ENCODE results near the gene PCDHB12.
"Not testable (repeated sequence)": the region's sequence is repeated elsewhere in the genome, so short reads cannot be mapped to it uniquely, and the experiment has no call there.

The PCDHB12 gene

DNA sequence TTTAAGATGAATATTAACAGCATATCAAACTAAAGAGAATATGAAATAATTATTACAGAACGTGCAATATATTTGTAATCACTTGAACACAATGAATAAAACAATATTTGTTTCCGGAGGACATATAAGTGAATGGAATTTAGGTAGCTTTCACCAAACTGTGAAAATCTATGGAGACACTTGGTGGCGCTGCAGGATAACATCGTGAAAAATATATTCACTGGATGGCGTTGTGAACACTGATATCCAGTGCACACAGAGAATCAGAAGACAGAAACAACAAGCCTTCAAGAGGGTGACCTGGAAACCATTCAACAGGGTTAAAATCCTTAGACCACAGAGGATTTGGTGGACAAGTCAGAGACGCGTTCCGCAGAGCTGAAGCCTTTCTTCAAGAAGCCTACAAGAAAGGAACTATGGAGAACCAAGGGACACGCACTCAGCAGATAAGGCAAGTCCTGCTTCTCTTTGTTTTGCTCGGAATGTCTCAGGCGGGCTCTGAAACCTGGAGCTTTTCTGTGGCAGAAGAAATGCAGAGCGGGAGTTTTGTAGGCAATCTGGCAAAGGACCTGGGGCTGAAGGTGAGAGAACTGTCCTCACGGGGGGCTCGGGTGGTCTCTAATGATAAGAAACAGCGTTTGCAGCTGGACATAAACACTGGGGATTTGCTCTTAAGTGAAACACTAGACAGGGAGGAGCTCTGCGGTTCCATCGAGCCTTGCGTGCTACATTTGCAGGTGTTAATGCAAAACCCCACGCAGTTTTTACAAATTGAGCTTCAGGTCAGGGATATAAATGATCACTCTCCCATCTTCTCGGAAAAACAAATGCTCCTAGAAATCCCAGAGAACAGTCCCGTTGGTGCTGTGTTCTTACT lies 8.9 kb upstream of the PCDHB12 start, which contains the start of gene PCDHB11:
TSS of gene PCDHB11 (plus strand) at position 269 of the 877 bp plus-strand sequence. CDS start at position 417, 148 bp downstream.
- Histone ChIP-seq H2AFZ (ENCODE audit: low read length) (0 out of 2 replicates have a peak within 1 kb of the TSS, but pooled peaks have one; percentile 36), H3F3A (ENCODE audit: insufficient read depth, low read length) (no peaks in the 10 kb centered on the region), H3K27me3 (replicated peaks; ENCODE audit: insufficient read depth, low read length) (no peaks in the 10 kb centered on the region), H3K36me3 (replicated peaks; ENCODE audit: insufficient read depth, low read length) (no peaks in the 10 kb centered on the region), H3K4me1 (ENCODE audit: low read length) (no peaks in the 10 kb centered on the region), H3K4me3 (ENCODE audit: low read length) (peak within 1 kb of the TSS; percentile 23; the same call in 1 of the 2 replicates), H3K4me2 (ENCODE audit: low read depth, low read length) (peak within 1 kb of the TSS; percentile 9; the same call in 1 of the 2 replicates), H3K9me2 (replicated peaks; ENCODE audit: insufficient read depth, low read length) (no peaks in the 10 kb centered on the region), H3K79me2 (ENCODE audit: low read length) (no peaks in the 10 kb centered on the region), H3K27ac (ENCODE audit: low read length) (no peak within 1 kb of the TSS), H3K9me3 (replicated peaks; ENCODE audit: insufficient read depth, low read length) (no peaks in the 10 kb centered on the region), H3K9ac (ENCODE audit: low read length) (no peak within 1 kb of the TSS), H4K20me1 (ENCODE audit: insufficient read depth, low read length) (no peaks in the 10 kb centered on the region)
- TF ChIP-seq, protein P1, sequence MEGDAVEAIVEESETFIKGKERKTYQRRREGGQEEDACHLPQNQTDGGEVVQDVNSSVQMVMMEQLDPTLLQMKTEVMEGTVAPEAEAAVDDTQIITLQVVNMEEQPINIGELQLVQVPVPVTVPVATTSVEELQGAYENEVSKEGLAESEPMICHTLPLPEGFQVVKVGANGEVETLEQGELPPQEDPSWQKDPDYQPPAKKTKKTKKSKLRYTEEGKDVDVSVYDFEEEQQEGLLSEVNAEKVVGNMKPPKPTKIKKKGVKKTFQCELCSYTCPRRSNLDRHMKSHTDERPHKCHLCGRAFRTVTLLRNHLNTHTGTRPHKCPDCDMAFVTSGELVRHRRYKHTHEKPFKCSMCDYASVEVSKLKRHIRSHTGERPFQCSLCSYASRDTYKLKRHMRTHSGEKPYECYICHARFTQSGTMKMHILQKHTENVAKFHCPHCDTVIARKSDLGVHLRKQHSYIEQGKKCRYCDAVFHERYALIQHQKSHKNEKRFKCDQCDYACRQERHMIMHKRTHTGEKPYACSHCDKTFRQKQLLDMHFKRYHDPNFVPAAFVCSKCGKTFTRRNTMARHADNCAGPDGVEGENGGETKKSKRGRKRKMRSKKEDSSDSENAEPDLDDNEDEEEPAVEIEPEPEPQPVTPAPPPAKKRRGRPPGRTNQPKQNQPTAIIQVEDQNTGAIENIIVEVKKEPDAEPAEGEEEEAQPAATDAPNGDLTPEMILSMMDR (IDR thresholded peaks at IDR 0.05; ENCODE audit: low read length) = peak; percentile 67
- no peak for TF ChIP-seq EZH2 (optimal IDR thresholded peaks at IDR 0.05; ENCODE audit: low read depth, low read length)
- DNase-seq = peak; percentile 50

DNA sequence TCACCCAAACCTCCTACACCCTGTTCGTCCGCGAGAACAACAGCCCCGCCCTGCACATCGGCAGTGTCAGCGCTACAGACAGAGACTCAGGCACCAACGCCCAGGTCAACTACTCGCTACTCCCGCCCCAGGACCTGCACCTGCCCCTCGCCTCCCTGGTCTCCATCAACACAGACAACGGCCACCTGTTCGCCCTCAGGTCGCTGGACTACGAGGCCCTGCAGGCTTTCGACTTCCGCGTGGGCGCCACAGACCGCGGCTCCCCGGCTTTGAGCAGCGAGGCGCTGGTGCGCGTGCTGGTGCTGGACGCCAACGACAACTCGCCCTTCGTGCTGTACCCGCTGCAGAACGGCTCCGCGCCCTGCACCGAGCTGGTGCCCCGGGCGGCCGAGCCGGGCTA lies 7.4 kb upstream of the PCDHB12 start:
- H3F3A ChIP-seq (ENCODE audit: insufficient read depth, low read length); H4K20me1 ChIP-seq (ENCODE audit: insufficient read depth, low read length); H3K9me2 ChIP-seq (replicated peaks; ENCODE audit: insufficient read depth, low read length); H3K27ac ChIP-seq (ENCODE audit: low read length); H3K9me3 ChIP-seq (replicated peaks; ENCODE audit: insufficient read depth, low read length); H3K4me3 ChIP-seq (ENCODE audit: low read length); H3K9ac ChIP-seq (ENCODE audit: low read length); H3K4me2 ChIP-seq (ENCODE audit: low read depth, low read length); H2AFZ ChIP-seq (ENCODE audit: low read length); H3K36me3 ChIP-seq (replicated peaks; ENCODE audit: insufficient read depth, low read length); H3K79me2 ChIP-seq (ENCODE audit: low read length); H3K4me1 ChIP-seq (ENCODE audit: low read length); H3K27me3 ChIP-seq (replicated peaks; ENCODE audit: insufficient read depth, low read length); DNase-seq: not testable (repeated sequence)

DNA sequence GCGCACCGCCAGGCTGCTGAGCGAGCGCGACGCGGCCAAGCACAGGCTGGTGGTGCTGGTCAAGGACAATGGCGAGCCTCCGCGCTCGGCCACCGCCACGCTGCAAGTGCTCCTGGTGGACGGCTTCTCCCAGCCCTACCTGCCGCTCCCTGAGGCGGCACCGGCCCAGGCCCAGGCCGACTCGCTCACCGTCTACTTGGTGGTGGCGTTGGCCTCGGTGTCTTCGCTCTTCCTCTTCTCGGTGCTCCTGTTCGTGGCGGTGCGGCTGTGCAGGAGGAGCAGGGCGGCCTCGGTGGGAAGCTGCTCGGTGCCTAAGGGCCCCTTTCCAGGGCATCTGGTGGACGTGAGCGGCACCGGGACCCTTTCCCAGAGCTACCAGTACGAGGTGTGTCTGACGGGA lies 6.9 kb upstream of the PCDHB12 start:
- not testable (repeated sequence) for DNase-seq; H4K20me1 ChIP-seq (ENCODE audit: insufficient read depth, low read length); H3K9me3 ChIP-seq (replicated peaks; ENCODE audit: insufficient read depth, low read length); H3K4me2 ChIP-seq (ENCODE audit: low read depth, low read length); H3K36me3 ChIP-seq (replicated peaks; ENCODE audit: insufficient read depth, low read length); H3K4me3 ChIP-seq (ENCODE audit: low read length); H3K9me2 ChIP-seq (replicated peaks; ENCODE audit: insufficient read depth, low read length); H2AFZ ChIP-seq (ENCODE audit: low read length); H3K27ac ChIP-seq (ENCODE audit: low read length); H3K79me2 ChIP-seq (ENCODE audit: low read length); H3K9ac ChIP-seq (ENCODE audit: low read length); H3F3A ChIP-seq (ENCODE audit: insufficient read depth, low read length); H3K27me3 ChIP-seq (replicated peaks; ENCODE audit: insufficient read depth, low read length); H3K4me1 ChIP-seq (ENCODE audit: low read length)

DNA sequence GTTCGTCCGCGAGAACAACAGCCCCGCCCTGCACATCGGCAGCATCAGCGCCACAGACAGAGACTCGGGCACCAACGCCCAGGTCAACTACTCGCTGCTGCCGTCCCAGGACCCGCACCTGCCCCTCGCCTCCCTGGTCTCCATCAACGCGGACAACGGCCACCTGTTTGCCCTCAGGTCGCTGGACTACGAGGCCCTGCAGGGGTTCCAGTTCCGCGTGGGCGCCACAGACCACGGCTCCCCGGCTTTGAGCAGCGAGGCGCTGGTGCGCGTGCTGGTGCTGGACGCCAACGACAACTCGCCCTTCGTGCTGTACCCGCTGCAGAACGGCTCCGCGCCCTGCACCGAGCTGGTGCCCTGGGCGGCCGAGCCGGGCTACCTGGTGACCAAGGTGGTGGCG lies 1.8 kb downstream of the PCDHB12 start:
- not testable (repeated sequence) for H3K9me2 ChIP-seq (replicated peaks; ENCODE audit: insufficient read depth, low read length); H3F3A ChIP-seq (ENCODE audit: insufficient read depth, low read length); H3K4me2 ChIP-seq (ENCODE audit: low read depth, low read length); H3K4me3 ChIP-seq (ENCODE audit: low read length); H3K9me3 ChIP-seq (replicated peaks; ENCODE audit: insufficient read depth, low read length); H3K79me2 ChIP-seq (ENCODE audit: low read length); H3K27me3 ChIP-seq (replicated peaks; ENCODE audit: insufficient read depth, low read length); H3K9ac ChIP-seq (ENCODE audit: low read length); H3K36me3 ChIP-seq (replicated peaks; ENCODE audit: insufficient read depth, low read length); H2AFZ ChIP-seq (ENCODE audit: low read length); H4K20me1 ChIP-seq (ENCODE audit: insufficient read depth, low read length); H3K4me1 ChIP-seq (ENCODE audit: low read length); H3K27ac ChIP-seq (ENCODE audit: low read length); DNase-seq

DNA sequence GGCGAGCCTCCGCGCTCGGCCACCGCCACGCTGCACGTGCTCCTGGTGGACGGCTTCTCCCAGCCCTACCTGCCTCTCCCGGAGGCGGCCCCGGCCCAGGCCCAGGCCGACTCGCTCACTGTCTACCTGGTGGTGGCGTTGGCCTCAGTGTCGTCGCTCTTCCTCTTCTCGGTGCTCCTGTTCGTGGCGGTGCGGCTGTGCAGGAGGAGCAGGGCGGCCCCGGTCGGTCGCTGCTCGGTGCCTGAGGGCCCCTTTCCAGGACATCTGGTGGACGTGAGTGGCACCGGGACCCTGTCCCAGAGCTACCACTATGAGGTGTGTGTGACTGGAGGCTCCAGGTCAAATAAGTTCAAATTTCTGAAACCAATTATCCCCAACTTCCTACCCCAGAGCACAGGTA lies 2.3 kb downstream of the PCDHB12 start:
- H3K27ac ChIP-seq (ENCODE audit: low read length); H2AFZ ChIP-seq (ENCODE audit: low read length); H3K27me3 ChIP-seq (replicated peaks; ENCODE audit: insufficient read depth, low read length); H3K36me3 ChIP-seq (replicated peaks; ENCODE audit: insufficient read depth, low read length); H3K79me2 ChIP-seq (ENCODE audit: low read length); H3F3A ChIP-seq (ENCODE audit: insufficient read depth, low read length); H3K4me2 ChIP-seq (ENCODE audit: low read depth, low read length); DNase-seq; H3K9me3 ChIP-seq (replicated peaks; ENCODE audit: insufficient read depth, low read length); H3K4me3 ChIP-seq (ENCODE audit: low read length); H3K9me2 ChIP-seq (replicated peaks; ENCODE audit: insufficient read depth, low read length); H4K20me1 ChIP-seq (ENCODE audit: insufficient read depth, low read length); H3K4me1 ChIP-seq (ENCODE audit: low read length); H3K9ac ChIP-seq (ENCODE audit: low read length): not testable (repeated sequence)

Measured in MM.1S (cell line).